Sigmoid colon (tissue), 7 donors: ENCODE data around the gene RAVER2. TPM values are rescaled to one million over a fixed set of nuclear protein-coding genes. Genes with fewer than 3 reads are reported as not detected.

Experiments
- DNase-seq: peaks from one replicate; pipeline ENCODE4 v3.0.0-alpha.2; 2019
- H3K27ac ChIP-seq, 4 donors: fragments of 200-600 bp; sonication (generic); one replicate each; pipeline ENCODE4 v1.5.1; 2016 to 2019; ENCODE audit warnings: mild to moderate bottlenecking in 1 of 4
- H3K27me3 ChIP-seq, 3 donors: fragments of 200-600 bp; sonication (generic); one replicate each; pipeline ENCODE4 v1.5.1; 2019; ENCODE audit warnings: mild to moderate bottlenecking in 1 of 3
- H3K36me3 ChIP-seq, 4 donors: fragments of 200-600 bp; sonication (generic); one replicate each; pipeline ENCODE4 v1.5.1; 2016 to 2019
- H3K4me1 ChIP-seq, 4 donors: fragments of 200-600 bp; sonication (generic); one replicate each; pipeline ENCODE4 v1.5.1; 2017 to 2019
- H3K4me3 ChIP-seq, 4 donors: fragments of 200-600 bp; sonication (generic); one replicate each; pipeline ENCODE4 v1.5.1; 2017 to 2019; ENCODE audit warnings: mild to moderate bottlenecking in 2 of 4, moderate library complexity in 1 of 4
- H3K9me3 ChIP-seq, 4 donors: fragments of 200-600 bp in 3 of 4; sonication (generic) in 3 of 4; one replicate each; pipeline versions ENCODE4 v1.5.1 to v1.6.1; 2013 to 2019
- EP300 ChIP-seq, 4 donors: sonication (generic); formaldehyde crosslinking; IDR thresholded peaks; one replicate each; pipeline ENCODE4 v1.6.1; 2017; ENCODE audit warnings: antibody characterized with exemption in 4 of 4
- POLR2A ChIP-seq, 2 donors: fragments of 450-650 bp; IDR thresholded peaks; one replicate each; pipeline ENCODE4 v1.6.1; 2016; ENCODE audit warnings: antibody characterized with exemption in 2 of 2, mild to moderate bottlenecking in 2 of 2, moderate library complexity in 2 of 2
- POLR2AphosphoS5 ChIP-seq, 4 donors: sonication (generic); formaldehyde crosslinking; IDR thresholded peaks; one replicate each; pipeline ENCODE4 v1.6.1; 2017; ENCODE audit warnings: antibody characterized with exemption in 4 of 4
- WGBS, 2 donors: extraction: QIAGEN DNeasy Blood & Tissue Kit; methylation state at CpG; one replicate each; pipeline ENCODE4 v1.1.7; 2013; 5-methylcytosine and 5-hydroxymethylcytosine counted together
- intact Hi-C: fragments of 100-400 bp; cut with DNase I; formaldehyde crosslinking; loops from one replicate; pipeline ENCODE4 v1.15.1; 2023
- polyA plus RNA-seq, 3 donors: library from polyadenylated mRNA; stranded (reverse); fragments of 200-250 nt; gene quantifications; one replicate each; pipeline ENCODE4 v1.2.3, GENCODE V29; 2013
- total RNA-seq, 4 donors: library from RNA; depleted of rRNA; stranded (reverse); fragments of >200 nt; gene quantifications; one replicate each; pipeline ENCODE4 v1.1.0, GENCODE V29; 2016
- TF ChIP-seq, protein P1 (sequence below), 4 experiments: fragments of 450-650 bp in 3 of 4; fragments of 200-600 bp in 1 of 4; IDR thresholded peaks; one replicate each; pipeline ENCODE4 v1.5.1; 2016 to 2019; ENCODE audit warnings: antibody characterized with exemption in 4 of 4, mild to moderate bottlenecking in 3 of 4, moderate library complexity in 2 of 4
- donor health status: healthy with polysubstance abuse.
- donor health status: Bipolar disorder and iron deficiency.
- donor health status: healthy.

The RAVER2 gene
- total and polyA plus RNA-seq, 7 donors = 11.9 to 48.8 (median 17.5) TPM

DNA sequence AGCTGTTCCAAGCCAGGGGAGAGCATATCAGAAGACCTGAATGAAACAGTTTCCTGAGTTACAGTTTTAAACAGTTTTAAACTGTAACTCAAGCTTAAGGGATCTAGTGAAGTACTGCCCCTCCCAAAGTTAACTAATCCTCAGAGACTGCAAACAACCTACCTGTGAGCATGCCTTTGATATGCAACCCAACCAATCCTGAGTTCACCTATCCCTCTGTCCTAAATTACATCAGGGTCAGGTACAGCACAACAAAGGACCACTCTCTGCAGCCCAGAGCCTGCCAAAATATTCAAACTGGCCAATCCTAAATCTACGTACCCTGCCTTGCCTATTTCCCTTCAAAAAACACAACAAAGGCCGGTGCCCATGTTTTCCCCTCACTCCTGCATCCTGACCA, 32.8 kb upstream of the RAVER2 start:
- WGBS, 2 donors = 87 to 92% methylated on average over 2 of the region's 2 CpGs
- no peaks in the 10 kb centered on the region for H3K36me3 ChIP-seq
- no peak overlapping the region for H3K27ac ChIP-seq
- H3K4me3 ChIP-seq = no peak overlapping the region
- TF ChIP-seq POLR2A (IDR thresholded peaks at IDR 0.05) (no peak), EP300 (IDR thresholded peaks at IDR 0.05) (no peak), POLR2AphosphoS5 (IDR thresholded peaks at IDR 0.05) (no peak)
- TF ChIP-seq, protein P1, sequence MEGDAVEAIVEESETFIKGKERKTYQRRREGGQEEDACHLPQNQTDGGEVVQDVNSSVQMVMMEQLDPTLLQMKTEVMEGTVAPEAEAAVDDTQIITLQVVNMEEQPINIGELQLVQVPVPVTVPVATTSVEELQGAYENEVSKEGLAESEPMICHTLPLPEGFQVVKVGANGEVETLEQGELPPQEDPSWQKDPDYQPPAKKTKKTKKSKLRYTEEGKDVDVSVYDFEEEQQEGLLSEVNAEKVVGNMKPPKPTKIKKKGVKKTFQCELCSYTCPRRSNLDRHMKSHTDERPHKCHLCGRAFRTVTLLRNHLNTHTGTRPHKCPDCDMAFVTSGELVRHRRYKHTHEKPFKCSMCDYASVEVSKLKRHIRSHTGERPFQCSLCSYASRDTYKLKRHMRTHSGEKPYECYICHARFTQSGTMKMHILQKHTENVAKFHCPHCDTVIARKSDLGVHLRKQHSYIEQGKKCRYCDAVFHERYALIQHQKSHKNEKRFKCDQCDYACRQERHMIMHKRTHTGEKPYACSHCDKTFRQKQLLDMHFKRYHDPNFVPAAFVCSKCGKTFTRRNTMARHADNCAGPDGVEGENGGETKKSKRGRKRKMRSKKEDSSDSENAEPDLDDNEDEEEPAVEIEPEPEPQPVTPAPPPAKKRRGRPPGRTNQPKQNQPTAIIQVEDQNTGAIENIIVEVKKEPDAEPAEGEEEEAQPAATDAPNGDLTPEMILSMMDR (IDR thresholded peaks at IDR 0.05) = no peak
- no peak for DNase-seq
- no peaks in the 10 kb centered on the region for H3K27me3 ChIP-seq
- intact Hi-C loops = no loop called here
- H3K9me3 ChIP-seq = no peaks in the 10 kb centered on the region
- no peaks in the 10 kb centered on the region for H3K4me1 ChIP-seq

DNA sequence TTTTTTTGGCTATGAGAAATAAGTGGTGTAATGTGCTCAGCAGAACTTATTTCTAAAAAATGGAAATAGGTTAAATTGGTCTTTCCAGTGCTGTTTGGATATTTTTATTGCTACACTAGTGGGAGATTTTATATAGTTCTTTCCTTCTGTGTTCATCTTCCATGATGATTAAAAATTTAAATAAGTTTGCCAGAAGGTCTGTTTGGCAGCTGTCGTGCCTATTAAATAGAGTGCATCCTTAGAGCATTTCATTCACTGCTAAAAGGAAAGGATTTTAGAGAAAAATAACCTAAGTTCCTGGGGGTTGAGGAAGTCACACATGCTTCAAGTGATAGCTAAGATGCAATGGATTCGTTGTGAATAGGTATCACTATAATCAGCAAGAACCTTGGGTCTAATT, 29.7 kb upstream of the RAVER2 start:
- intact Hi-C loops = no loop called here
- H3K27ac ChIP-seq = no peak overlapping the region
- no peaks in the 10 kb centered on the region for H3K36me3 ChIP-seq
- no peaks in the 10 kb centered on the region for H3K27me3 ChIP-seq
- no peak for DNase-seq
- no peak overlapping the region for H3K4me3 ChIP-seq
- WGBS, 2 donors = 83 to 88% methylated on average over 2 of the region's 2 CpGs
- TF ChIP-seq, protein P1 (IDR thresholded peaks at IDR 0.05) = no peak
- no peak for TF ChIP-seq EP300 (IDR thresholded peaks at IDR 0.05)
- no peak for TF ChIP-seq POLR2A (IDR thresholded peaks at IDR 0.05)
- TF ChIP-seq POLR2AphosphoS5 (IDR thresholded peaks at IDR 0.05) = no peak
- H3K9me3 ChIP-seq = peaks cover 0 to 3% (median 0%) of the 10 kb centered on the region in 4 donors
- H3K4me1 ChIP-seq = no peaks in the 10 kb centered on the region

DNA sequence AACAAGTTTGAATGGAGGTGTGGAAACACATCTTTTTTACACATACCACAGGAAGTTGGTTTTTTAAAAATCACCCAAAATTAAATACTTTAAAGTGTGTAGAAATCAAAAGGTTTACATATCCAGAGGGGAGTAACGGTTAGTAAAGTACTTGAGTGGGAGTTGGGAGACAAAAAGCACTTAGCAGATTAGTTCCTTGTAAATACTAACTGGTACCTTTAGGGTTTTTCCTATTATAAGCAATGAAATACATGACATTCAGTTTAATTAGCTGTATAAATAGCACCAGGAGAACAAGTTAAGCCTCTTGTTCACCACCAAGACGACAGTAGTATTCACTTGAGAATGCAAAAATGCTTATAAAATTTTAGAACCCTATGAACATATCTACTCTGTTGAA, 23.7 kb upstream of the RAVER2 start:
- Histone ChIP-seq H3K36me3 (no peaks in the 10 kb centered on the region), H3K9me3 (peaks cover 0 to 3% (median 0%) of the 10 kb centered on the region in 4 donors), H3K27me3 (no peaks in the 10 kb centered on the region), H3K4me3 (no peak overlapping the region), H3K4me1 (no peaks in the 10 kb centered on the region), H3K27ac (no peak overlapping the region)
- TF ChIP-seq EP300 (IDR thresholded peaks at IDR 0.05) = no peak
- TF ChIP-seq, protein P1 (IDR thresholded peaks at IDR 0.05) = no peak
- no peak for TF ChIP-seq POLR2AphosphoS5 (IDR thresholded peaks at IDR 0.05)
- TF ChIP-seq POLR2A (IDR thresholded peaks at IDR 0.05) = no peak
- 82 to 86% methylated on average over 2 of the region's 2 CpGs for WGBS, 2 donors
- DNase-seq = no peak
- intact Hi-C loops = no loop called here

DNA sequence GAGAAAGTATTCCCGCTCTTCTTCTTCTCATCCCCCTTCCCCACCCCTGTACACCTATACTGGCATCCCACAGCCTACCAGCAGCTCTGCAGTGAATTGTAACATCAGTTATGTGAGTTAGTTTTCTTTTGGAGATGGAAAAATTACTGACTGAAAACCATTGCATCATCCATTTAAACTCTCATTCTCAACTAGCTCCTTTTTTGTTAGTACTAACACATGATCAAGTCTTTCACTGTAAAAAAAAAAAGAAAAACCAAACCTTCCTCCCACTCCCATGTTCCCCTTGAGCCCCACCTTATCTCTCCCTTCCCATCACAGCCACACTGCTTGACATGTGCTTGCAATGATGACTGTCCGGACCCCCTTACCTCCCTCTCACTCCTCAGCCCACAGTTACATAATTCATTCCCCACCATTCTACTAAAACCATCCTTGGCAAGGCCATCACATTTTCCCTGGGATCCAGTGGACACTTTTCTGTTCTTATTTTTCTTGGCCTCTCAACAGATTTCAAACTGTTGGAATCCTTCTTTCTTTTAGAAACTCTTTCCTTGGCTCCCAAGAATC, 23.2 kb upstream of the RAVER2 start:
- WGBS, 2 donors = 92 to 94% methylated on average over 2 of the region's 2 CpGs
- no peak for DNase-seq
- H3K9me3 ChIP-seq = peaks cover 0 to 3% (median 0%) of the 10 kb centered on the region in 4 donors
- H3K4me3 ChIP-seq = no peak overlapping the region
- no peak overlapping the region for H3K27ac ChIP-seq
- H3K27me3 ChIP-seq = no peaks in the 10 kb centered on the region
- H3K36me3 ChIP-seq = no peaks in the 10 kb centered on the region
- intact Hi-C loops = no loop called here
- TF ChIP-seq POLR2A (IDR thresholded peaks at IDR 0.05) = no peak
- no peaks in the 10 kb centered on the region for H3K4me1 ChIP-seq

DNA sequence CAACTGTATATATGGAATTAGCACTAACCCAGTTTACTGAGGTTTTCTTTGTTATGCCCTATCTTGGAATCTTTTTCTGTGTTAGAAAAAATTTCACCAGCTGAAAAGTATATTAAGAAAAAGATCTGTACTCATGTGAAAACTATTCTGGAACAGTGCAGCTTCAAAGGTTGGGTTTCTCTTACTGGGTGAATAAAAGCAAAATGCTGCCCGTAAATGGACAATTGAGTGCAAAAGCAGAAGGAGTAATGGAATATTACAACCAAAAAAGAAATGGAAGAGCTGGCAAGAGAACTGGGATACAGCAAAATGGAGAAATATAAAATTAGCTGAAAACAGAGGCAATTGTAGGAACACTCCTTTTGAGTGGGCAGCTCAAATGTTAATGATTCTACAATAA, 17.0 kb upstream of the RAVER2 start:
- Histone ChIP-seq H3K4me1 (no peaks in the 10 kb centered on the region), H3K4me3 (no peak overlapping the region), H3K27ac (no peak overlapping the region), H3K36me3 (no peaks in the 10 kb centered on the region), H3K9me3 (no peaks in the 10 kb centered on the region), H3K27me3 (no peaks in the 10 kb centered on the region)
- no peak for DNase-seq
- 95 to 96% methylated on average over 1 of the region's 1 CpG for WGBS, 2 donors
- intact Hi-C loops = no loop called here
- TF ChIP-seq, protein P1 (IDR thresholded peaks at IDR 0.05) = no peak
- TF ChIP-seq EP300 (IDR thresholded peaks at IDR 0.05) = no peak
- no peak for TF ChIP-seq POLR2A (IDR thresholded peaks at IDR 0.05)
- TF ChIP-seq POLR2AphosphoS5 (IDR thresholded peaks at IDR 0.05) = no peak
